SK-N-MC (cell line): ENCODE data around the gene FAM47A.

Experiments used
- EZH2 ChIP-seq: fragments of 200-600 bp; sonication (generic); IDR thresholded peaks from one replicate; pipeline ENCODE4 v1.6.1; 2017; ENCODE audit warnings: antibody characterized with exemption
- FOXP2 ChIP-seq: optimal IDR thresholded peaks from 2 replicates; pipeline ENCODE3; 2011; ENCODE audit warnings: mild to moderate bottlenecking, moderate library complexity; ENCODE audit not compliant: insufficient read depth; ENCODE audit errors: extremely low read length, control extremely low read depth
- POLR2AphosphoS5 ChIP-seq: IDR thresholded peaks from 2 replicates; pipeline ENCODE4 v1.6.1; 2012; ENCODE audit warnings: mild to moderate bottlenecking, low read depth, low read length, borderline replicate concordance

DNA sequence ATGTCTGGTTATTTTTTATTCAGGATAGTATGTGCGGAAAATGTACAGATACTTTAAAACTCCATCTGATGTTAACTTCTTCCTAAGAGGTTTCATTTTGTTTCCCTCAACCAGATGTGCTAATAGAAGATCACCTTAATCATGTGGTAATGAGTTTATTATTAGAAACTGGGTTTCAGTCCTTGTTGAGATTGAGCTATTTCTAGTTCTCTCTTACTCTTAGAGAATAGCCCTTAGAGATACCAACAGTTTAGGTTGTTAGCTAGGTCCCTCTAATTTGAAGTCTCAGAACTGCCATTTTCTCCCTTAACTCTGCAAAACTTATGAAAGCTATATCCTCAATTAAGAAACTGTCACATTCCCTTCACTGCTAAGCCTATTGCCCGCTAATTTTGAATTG, 13.0 kb downstream of the FAM47A start:
- TF ChIP-seq POLR2AphosphoS5 (no peak), EZH2 (no peak), FOXP2 (no peak)
